Measurements from ENCODE around the gene ZFP91. TPM values are rescaled to one million over a fixed set of nuclear protein-coding genes. Genes with fewer than 3 reads are reported as not detected.

The ZFP91 gene
- polyA plus RNA-seq, 1 donor from 2014 or later, result 32.7 TPM

DNA sequence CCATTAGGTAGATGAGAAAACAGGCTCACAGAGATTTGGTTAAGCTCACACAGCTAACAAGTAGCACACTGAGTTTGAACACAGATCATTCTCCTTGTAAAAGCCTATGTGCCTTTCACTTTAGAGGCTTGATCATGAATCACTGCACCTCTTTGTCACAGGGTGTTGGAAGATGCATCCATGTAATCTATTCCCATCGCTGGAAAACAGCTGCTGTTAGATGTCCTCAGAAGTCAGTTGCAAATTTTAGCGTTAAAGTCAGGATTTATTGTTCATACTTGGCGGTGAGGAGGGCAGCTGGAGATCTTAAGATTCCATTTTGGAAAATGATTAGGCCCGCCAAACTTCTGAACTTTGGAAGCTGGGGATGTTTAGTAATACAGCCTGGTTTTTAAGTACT lies 46.2 kb downstream of the ZFP91 start:
- Histone ChIP-seq H3K9me2 (ENCODE audit: insufficient read depth, low read length) (no peaks in the 10 kb centered on the region), H2AFZ (ENCODE audit: low read depth, low read length) (no peak overlapping the region), H3K9me3 (ENCODE audit: low read length) (no peaks in the 10 kb centered on the region), H3K9ac (ENCODE audit: low read length) (no peak overlapping the region), H3K79me2 (replicated peaks; ENCODE audit: insufficient read depth, low read length) (no peaks in the 10 kb centered on the region), H3K27ac (ENCODE audit: low read length) (no peak overlapping the region), H3K27me3 (ENCODE audit: insufficient read depth, low read depth, low read length) (no peaks in the 10 kb centered on the region), H3K4me3 (ENCODE audit: low read length) (no peak overlapping the region), H3F3A (ENCODE audit: insufficient read depth, low read length, poor library complexity, severe bottlenecking) (no peaks in the 10 kb centered on the region), H3K4me2 (ENCODE audit: low read length) (no peak overlapping the region), H3K36me3 (ENCODE audit: insufficient read depth, low read length) (peaks cover 5% of the 10 kb centered on the region), H4K20me1 (ENCODE audit: insufficient read depth) (no peaks in the 10 kb centered on the region)
- TF ChIP-seq POLR2AphosphoS5 (IDR thresholded peaks at IDR 0.05) (no peak), EZH2 (IDR thresholded peaks at IDR 0.05; ENCODE audit: borderline replicate concordance, insufficient read depth, low read length, poor library complexity, severe bottlenecking) (no peak), TAF1 (IDR thresholded peaks at IDR 0.05; ENCODE audit: low read depth) (no peak), SMC3 (conservative IDR thresholded peaks at IDR 0.05; ENCODE audit: poor library complexity) (no peak), RAD21 (conservative IDR thresholded peaks at IDR 0.05) (no peak), CTCF (IDR thresholded peaks at IDR 0.05; ENCODE audit: poor library complexity, severe bottlenecking) (no peak), MXI1 (conservative IDR thresholded peaks at IDR 0.05; ENCODE audit: poor library complexity, severe bottlenecking) (no peak), EP300 (conservative IDR thresholded peaks at IDR 0.05; ENCODE audit: poor library complexity, severe bottlenecking) (no peak)
- TF ChIP-seq, protein P1, sequence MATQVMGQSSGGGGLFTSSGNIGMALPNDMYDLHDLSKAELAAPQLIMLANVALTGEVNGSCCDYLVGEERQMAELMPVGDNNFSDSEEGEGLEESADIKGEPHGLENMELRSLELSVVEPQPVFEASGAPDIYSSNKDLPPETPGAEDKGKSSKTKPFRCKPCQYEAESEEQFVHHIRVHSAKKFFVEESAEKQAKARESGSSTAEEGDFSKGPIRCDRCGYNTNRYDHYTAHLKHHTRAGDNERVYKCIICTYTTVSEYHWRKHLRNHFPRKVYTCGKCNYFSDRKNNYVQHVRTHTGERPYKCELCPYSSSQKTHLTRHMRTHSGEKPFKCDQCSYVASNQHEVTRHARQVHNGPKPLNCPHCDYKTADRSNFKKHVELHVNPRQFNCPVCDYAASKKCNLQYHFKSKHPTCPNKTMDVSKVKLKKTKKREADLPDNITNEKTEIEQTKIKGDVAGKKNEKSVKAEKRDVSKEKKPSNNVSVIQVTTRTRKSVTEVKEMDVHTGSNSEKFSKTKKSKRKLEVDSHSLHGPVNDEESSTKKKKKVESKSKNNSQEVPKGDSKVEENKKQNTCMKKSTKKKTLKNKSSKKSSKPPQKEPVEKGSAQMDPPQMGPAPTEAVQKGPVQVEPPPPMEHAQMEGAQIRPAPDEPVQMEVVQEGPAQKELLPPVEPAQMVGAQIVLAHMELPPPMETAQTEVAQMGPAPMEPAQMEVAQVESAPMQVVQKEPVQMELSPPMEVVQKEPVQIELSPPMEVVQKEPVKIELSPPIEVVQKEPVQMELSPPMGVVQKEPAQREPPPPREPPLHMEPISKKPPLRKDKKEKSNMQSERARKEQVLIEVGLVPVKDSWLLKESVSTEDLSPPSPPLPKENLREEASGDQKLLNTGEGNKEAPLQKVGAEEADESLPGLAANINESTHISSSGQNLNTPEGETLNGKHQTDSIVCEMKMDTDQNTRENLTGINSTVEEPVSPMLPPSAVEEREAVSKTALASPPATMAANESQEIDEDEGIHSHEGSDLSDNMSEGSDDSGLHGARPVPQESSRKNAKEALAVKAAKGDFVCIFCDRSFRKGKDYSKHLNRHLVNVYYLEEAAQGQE (IDR thresholded peaks at IDR 0.05; ENCODE audit: borderline replicate concordance), result no peak

DNA sequence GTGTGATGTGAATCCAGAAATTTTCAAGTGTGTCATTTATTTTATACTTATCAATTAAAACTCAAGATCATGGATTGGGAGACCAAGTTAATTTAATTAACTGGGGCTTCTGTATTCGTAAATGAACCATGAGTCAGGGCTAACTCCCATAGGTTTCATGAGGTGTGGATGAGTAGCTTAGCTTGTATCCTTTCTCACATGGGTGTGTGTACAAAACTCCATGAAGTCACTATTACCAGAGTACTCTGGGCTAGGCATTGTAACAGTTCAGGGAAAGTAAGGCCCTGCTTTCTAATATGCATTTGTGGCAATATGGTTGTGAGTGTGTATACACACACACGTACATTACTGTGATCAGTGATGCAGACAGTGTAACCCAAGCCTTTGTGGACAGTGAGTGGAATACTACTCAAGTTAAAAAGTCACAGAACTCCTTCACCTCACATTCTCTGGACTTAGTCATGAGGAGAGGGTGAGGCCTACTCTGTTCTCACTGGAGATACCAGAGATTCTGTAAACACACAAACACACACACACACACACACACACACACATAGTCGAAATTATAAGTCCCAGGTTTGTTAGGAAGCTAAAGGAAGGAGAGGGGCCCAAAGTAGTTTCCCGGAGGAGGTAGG lies 47.1 kb downstream of the ZFP91 start:
- Histone ChIP-seq H3K27ac (ENCODE audit: low read length) (no peak overlapping the region), H3K79me2 (replicated peaks; ENCODE audit: insufficient read depth, low read length) (no peaks in the 10 kb centered on the region), H3K4me2 (ENCODE audit: low read length) (no peak overlapping the region), H3K9me3 (ENCODE audit: low read length) (no peaks in the 10 kb centered on the region), H3F3A (ENCODE audit: insufficient read depth, low read length, poor library complexity, severe bottlenecking) (no peaks in the 10 kb centered on the region), H3K27me3 (ENCODE audit: insufficient read depth, low read depth, low read length) (no peaks in the 10 kb centered on the region), H3K9ac (ENCODE audit: low read length) (no peak overlapping the region), H3K4me3 (ENCODE audit: low read length) (no peak overlapping the region), H4K20me1 (ENCODE audit: insufficient read depth) (no peaks in the 10 kb centered on the region), H2AFZ (ENCODE audit: low read depth, low read length) (no peak overlapping the region), H3K9me2 (ENCODE audit: insufficient read depth, low read length) (no peaks in the 10 kb centered on the region), H3K36me3 (ENCODE audit: insufficient read depth, low read length) (peaks cover 5% of the 10 kb centered on the region)
- TF ChIP-seq EP300 (conservative IDR thresholded peaks at IDR 0.05; ENCODE audit: poor library complexity, severe bottlenecking) (no peak), POLR2AphosphoS5 (IDR thresholded peaks at IDR 0.05) (no peak), MXI1 (conservative IDR thresholded peaks at IDR 0.05; ENCODE audit: poor library complexity, severe bottlenecking) (no peak), TAF1 (IDR thresholded peaks at IDR 0.05; ENCODE audit: low read depth) (no peak), CTCF (IDR thresholded peaks at IDR 0.05; ENCODE audit: poor library complexity, severe bottlenecking) (no peak), SMC3 (conservative IDR thresholded peaks at IDR 0.05; ENCODE audit: poor library complexity) (no peak), RAD21 (conservative IDR thresholded peaks at IDR 0.05) (no peak), EZH2 (IDR thresholded peaks at IDR 0.05; ENCODE audit: borderline replicate concordance, insufficient read depth, low read length, poor library complexity, severe bottlenecking) (no peak)
- TF ChIP-seq, protein P1 (IDR thresholded peaks at IDR 0.05; ENCODE audit: borderline replicate concordance), result no peak

All from neural cell (in vitro differentiated cells).